ENCODE measurements around the gene TMCO5A.

DNA sequence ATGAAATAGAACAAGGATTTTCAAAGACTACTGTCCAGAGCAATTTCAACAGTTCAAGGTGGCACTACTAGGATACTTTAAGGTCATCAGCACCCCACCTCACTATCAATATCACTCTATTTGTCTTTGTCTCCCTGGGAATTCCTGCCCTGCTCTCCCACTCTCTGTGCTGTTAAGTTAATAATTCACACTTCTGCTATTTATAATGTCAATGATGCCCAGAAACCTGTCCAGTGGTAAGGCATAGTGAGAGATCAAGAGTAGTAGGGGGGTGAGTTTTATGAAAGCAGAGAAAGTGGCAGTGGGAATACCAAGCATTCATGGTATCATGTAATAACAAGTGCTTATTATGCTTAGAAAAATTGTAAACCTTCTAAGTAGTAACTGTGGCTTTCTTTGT is 7.3 kb downstream of the TMCO5A start:
- TF ChIP-seq, protein P1, sequence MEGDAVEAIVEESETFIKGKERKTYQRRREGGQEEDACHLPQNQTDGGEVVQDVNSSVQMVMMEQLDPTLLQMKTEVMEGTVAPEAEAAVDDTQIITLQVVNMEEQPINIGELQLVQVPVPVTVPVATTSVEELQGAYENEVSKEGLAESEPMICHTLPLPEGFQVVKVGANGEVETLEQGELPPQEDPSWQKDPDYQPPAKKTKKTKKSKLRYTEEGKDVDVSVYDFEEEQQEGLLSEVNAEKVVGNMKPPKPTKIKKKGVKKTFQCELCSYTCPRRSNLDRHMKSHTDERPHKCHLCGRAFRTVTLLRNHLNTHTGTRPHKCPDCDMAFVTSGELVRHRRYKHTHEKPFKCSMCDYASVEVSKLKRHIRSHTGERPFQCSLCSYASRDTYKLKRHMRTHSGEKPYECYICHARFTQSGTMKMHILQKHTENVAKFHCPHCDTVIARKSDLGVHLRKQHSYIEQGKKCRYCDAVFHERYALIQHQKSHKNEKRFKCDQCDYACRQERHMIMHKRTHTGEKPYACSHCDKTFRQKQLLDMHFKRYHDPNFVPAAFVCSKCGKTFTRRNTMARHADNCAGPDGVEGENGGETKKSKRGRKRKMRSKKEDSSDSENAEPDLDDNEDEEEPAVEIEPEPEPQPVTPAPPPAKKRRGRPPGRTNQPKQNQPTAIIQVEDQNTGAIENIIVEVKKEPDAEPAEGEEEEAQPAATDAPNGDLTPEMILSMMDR (IDR thresholded peaks at IDR 0.05), result no peak
- no peak for TF ChIP-seq POLR2A (IDR thresholded peaks at IDR 0.05)
- no peak for TF ChIP-seq EP300 (IDR thresholded peaks at IDR 0.05)

Data from ovary (tissue), 3 donors.